GM21360 (cell line): ENCODE results near the gene PRIMPOL.
"Not testable (repeated sequence)": the region's sequence is repeated elsewhere in the genome, so short reads cannot be mapped to it uniquely, and the experiment has no call there.

Experiments
- ATAC-seq: cut with Tn5 transposase; IDR thresholded peaks from one replicate; pipeline ENCODE4 v1.9.1; 2021; ENCODE audit warnings: mild to moderate bottlenecking, moderate library complexity; ENCODE audit not compliant: unreplicated experiment

PRIMPOL gene

GRCh38 chr4:184649026-184649970, at the start of gene PRIMPOL, which contains the start of gene CASP3:
PRIMPOL (plus strand) TSS chr4:184649738; CDS start chr4:184657141, 7,403 bp downstream.
CASP3 (minus strand) TSS chr4:184649447; CDS start chr4:184638453, 10,994 bp downstream.
- ATAC-seq = peak; percentile 84

GRCh38 chr4:184600982-184601381, 48.6 kb upstream of the PRIMPOL start:
- ATAC-seq = not testable (repeated sequence)

GRCh38 chr4:184602857-184603256, 46.7 kb upstream of the PRIMPOL start:
- not testable (repeated sequence) for ATAC-seq

GRCh38 chr4:184607429-184607828, 42.1 kb upstream of the PRIMPOL start:
- not testable (repeated sequence) for ATAC-seq

GRCh38 chr4:184612074-184612473, 37.5 kb upstream of the PRIMPOL start:
- ATAC-seq = no peak

- ATAC-seq = no peak
Measured at GRCh38 chr4:184613405-184613804, 36.1 kb upstream of the PRIMPOL start.

GRCh38 chr4:184614509-184614908, 35.0 kb upstream of the PRIMPOL start:
- ATAC-seq = no peak

GRCh38 chr4:184616168-184616567, 33.4 kb upstream of the PRIMPOL start:
- ATAC-seq = not testable (repeated sequence)

GRCh38 chr4:184616633-184617551, 32.6 kb upstream of the PRIMPOL start:
- peak; percentile 74 for ATAC-seq

GRCh38 chr4:184617600-184618196, 31.8 kb upstream of the PRIMPOL start:
- no peak for ATAC-seq

GRCh38 chr4:184620212-184620867, 29.2 kb upstream of the PRIMPOL start:
- no peak for ATAC-seq

- no peak for ATAC-seq
Measured at GRCh38 chr4:184621518-184621917, 28.0 kb upstream of the PRIMPOL start.

- not testable (repeated sequence) for ATAC-seq
Measured at GRCh38 chr4:184624504-184624903, 25.0 kb upstream of the PRIMPOL start.

- ATAC-seq = no peak
Measured at GRCh38 chr4:184624972-184625554, 24.5 kb upstream of the PRIMPOL start.

- ATAC-seq = not testable (repeated sequence)
Measured at GRCh38 chr4:184625783-184626596, 23.5 kb upstream of the PRIMPOL start.

GRCh38 chr4:184628103-184628502, 21.4 kb upstream of the PRIMPOL start:
- no peak for ATAC-seq

- ATAC-seq = no peak
Measured at GRCh38 chr4:184632842-184633241, 16.7 kb upstream of the PRIMPOL start.

GRCh38 chr4:184635381-184635780, 14.2 kb upstream of the PRIMPOL start:
- no peak for ATAC-seq

GRCh38 chr4:184636144-184636543, 13.4 kb upstream of the PRIMPOL start:
- ATAC-seq = no peak
